ENCODE data around the gene AK2.
"Not testable (repeated sequence)": the region's sequence is repeated elsewhere in the genome, so short reads cannot be mapped to it uniquely, and the experiment has no call there.

- not testable (repeated sequence) for TF ChIP-seq CTCF (IDR thresholded peaks at IDR 0.05; ENCODE audit: insufficient read depth, low read length); GABPA (IDR thresholded peaks at IDR 0.05; ENCODE audit: low read depth)
- TF ChIP-seq REST (IDR thresholded peaks at IDR 0.05; ENCODE audit: insufficient replicate concordance, low read depth): peak; percentile 32
Measured at GRCh38 chr1:33066477-33066876, 29.8 kb upstream of the AK2 start.

Measured in HL-60 (cell line).